Lower lobe of right lung (tissue), 2 donors: ENCODE results near the gene UBQLN1. TPM values are rescaled to one million over a fixed set of nuclear protein-coding genes. Genes with fewer than 3 reads are reported as not detected.

Experiments used
- ATAC-seq, 2 donors: fragments of 200-7000 bp; cut with Tn5 transposase; one replicate each; pipeline ENCODE4 v1.9.1; 2020 to 2022; ENCODE audit warnings: mild to moderate bottlenecking in 2 of 2, moderate library complexity in 2 of 2
- DNase-seq: peaks from one replicate; pipeline ENCODE4 v3.0.0-alpha.2; 2020
- H3K27ac ChIP-seq: fragments of 200-600 bp; one replicate; pipeline ENCODE4 v1.8.0; 2022
- H3K27me3 ChIP-seq: fragments of 200-600 bp; one replicate; pipeline ENCODE4 v1.8.0; 2022; ENCODE audit warnings: low read depth
- H3K36me3 ChIP-seq: fragments of 200-600 bp; one replicate; pipeline ENCODE4 v1.8.0; 2022; ENCODE audit warnings: mild to moderate bottlenecking
- H3K4me1 ChIP-seq: fragments of 200-600 bp; one replicate; pipeline ENCODE4 v1.8.0; 2022
- H3K4me3 ChIP-seq: fragments of 200-600 bp; one replicate; pipeline ENCODE4 v1.8.0; 2022; ENCODE audit warnings: mild to moderate bottlenecking
- H3K9me3 ChIP-seq: fragments of 200-600 bp; one replicate; pipeline ENCODE4 v1.8.0; 2022
- intact Hi-C: fragments of 100-400 bp; cut with DNase I; formaldehyde crosslinking; loops from one replicate; pipeline ENCODE4 v1.11.0; 2022
- total RNA-seq: library from RNA; stranded (reverse); fragmentation: NEBNext Ultra II Directional; extraction: Animal tissue kit (Norgen Biotek cat#: 25700); gene quantifications from one replicate; pipeline ENCODE4 v1.2.1, GENCODE V29; 2021
- TF ChIP-seq, protein P1 (sequence below): fragments of 200-600 bp; IDR thresholded peaks from one replicate; pipeline ENCODE4 v1.8.0; 2022; ENCODE audit warnings: antibody characterized with exemption, mild to moderate bottlenecking
- donor health status: DM: no; HTN: yes; CAD: no; lungs with severe emphysema.

Gene UBQLN1
- total RNA-seq, 1 donor from 2014 or later: 88.4 TPM

DNA sequence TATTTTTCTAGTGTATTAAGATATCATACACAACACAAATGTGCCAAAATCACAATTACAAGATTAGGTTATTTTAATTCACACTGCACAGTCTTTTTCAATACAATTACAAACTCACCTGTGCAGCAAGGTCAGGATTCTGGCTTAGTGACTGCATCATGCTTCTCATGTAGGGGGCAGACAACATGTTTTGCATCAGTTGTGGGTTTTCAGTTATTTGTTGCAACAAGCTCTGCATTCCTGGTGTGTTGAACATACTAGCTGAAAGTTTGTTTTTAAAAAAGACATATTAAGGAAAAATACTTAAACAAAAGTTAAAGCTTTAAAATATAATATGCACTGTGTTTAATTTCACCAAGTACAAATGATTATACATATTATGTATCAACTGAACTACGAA lies 38.7 kb downstream of the UBQLN1 start:
- TF ChIP-seq, protein P1, sequence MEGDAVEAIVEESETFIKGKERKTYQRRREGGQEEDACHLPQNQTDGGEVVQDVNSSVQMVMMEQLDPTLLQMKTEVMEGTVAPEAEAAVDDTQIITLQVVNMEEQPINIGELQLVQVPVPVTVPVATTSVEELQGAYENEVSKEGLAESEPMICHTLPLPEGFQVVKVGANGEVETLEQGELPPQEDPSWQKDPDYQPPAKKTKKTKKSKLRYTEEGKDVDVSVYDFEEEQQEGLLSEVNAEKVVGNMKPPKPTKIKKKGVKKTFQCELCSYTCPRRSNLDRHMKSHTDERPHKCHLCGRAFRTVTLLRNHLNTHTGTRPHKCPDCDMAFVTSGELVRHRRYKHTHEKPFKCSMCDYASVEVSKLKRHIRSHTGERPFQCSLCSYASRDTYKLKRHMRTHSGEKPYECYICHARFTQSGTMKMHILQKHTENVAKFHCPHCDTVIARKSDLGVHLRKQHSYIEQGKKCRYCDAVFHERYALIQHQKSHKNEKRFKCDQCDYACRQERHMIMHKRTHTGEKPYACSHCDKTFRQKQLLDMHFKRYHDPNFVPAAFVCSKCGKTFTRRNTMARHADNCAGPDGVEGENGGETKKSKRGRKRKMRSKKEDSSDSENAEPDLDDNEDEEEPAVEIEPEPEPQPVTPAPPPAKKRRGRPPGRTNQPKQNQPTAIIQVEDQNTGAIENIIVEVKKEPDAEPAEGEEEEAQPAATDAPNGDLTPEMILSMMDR: no peak
- intact Hi-C loops: no loop called here
- H3K27ac ChIP-seq: no peak overlapping the region
- no peak for DNase-seq
- ATAC-seq: no peak
- no peak overlapping the region for H3K4me3 ChIP-seq
- H3K9me3 ChIP-seq: no peaks in the 10 kb centered on the region
- H3K4me1 ChIP-seq: peaks cover 13% of the 10 kb centered on the region
- peaks cover 70% of the 10 kb centered on the region for H3K36me3 ChIP-seq
- H3K27me3 ChIP-seq: no peaks in the 10 kb centered on the region

DNA sequence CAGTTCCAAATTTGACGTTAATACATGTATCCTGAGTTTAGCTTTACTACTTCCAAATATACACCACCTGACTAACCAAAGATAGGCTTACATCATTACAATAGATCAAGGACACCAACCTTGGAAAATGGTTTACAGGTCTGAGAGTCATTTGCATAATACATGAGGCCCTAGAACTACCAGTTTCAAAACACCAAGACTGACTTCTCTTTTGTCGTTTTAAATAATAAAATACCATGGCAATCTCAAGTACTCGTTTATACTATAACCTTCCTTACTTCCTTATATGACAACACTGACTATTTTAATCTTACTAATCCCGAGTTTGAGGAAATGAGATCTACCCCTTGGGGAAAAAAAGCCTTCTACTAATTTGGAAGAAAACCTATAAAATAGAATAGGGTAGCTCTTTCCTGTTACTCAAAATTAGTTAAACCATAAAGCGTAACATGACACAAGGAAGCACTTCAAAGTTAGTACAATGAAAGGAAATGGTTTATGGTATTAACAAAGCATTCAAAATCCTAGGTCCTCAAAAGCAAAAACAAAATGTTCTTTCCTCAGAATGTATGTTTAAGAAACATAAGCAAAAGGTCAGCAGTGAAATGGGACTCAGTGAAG lies 42.1 kb downstream of the UBQLN1 start:
- H3K9me3 ChIP-seq: no peaks in the 10 kb centered on the region
- ATAC-seq: peak in 1 of 2 donors; percentile 48
- H3K36me3 ChIP-seq: peaks cover 71% of the 10 kb centered on the region
- H3K4me1 ChIP-seq: peaks cover 13% of the 10 kb centered on the region
- peak overlapping the region; percentile 34 for H3K27ac ChIP-seq
- H3K4me3 ChIP-seq: no peak overlapping the region
- TF ChIP-seq, protein P1: no peak
- intact Hi-C loops: no loop called here
- H3K27me3 ChIP-seq: no peaks in the 10 kb centered on the region
- DNase-seq: no peak

DNA sequence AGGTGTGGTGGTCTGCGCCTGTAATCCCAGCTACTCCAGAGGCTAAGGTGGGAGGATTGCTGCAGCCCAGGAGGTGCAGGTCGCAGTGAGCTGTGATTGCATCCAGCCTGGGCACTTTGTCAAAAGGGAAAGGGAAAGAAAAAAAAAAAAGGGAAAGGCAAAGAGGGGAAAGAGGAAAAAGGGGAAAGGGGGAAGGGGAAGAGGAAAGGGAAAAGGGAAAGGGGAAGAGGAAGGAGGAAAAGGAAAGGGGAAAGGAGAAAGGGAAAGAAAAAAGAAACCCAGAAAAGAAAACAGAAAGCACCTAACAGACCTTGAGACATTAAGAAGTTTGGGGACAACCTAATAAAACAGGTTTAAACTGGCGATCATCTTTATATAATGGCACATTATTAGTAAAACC lies 44.8 kb downstream of the UBQLN1 start:
- H3K4me3 ChIP-seq: no peak overlapping the region
- H3K36me3 ChIP-seq: peaks cover 80% of the 10 kb centered on the region
- H3K27ac ChIP-seq: no peak overlapping the region
- H3K4me1 ChIP-seq: peaks cover 13% of the 10 kb centered on the region
- DNase-seq: no peak
- H3K9me3 ChIP-seq: no peaks in the 10 kb centered on the region
- ATAC-seq: no peak
- no peaks in the 10 kb centered on the region for H3K27me3 ChIP-seq
- intact Hi-C loops: no loop called here
- TF ChIP-seq, protein P1: no peak

DNA sequence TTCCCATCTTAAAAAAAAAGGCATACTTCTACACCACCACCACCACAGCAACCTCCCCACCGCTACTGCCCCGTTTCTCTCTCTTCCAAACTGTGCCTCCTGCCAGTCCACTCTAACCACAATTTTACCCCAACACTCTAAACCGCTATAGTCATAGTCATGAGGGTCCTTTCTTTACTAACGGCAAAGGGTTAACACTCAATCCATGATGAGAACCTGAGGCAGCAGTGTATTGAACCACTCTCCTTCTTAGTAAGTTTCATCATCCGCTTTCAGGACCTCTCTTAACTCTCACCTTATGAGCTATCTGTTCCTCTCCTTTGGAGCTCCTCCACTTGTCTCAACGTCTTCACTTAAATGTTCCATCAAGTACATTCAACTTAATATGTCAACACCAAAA lies 50.8 kb downstream of the UBQLN1 start:
- intact Hi-C loops: no loop called here

DNA sequence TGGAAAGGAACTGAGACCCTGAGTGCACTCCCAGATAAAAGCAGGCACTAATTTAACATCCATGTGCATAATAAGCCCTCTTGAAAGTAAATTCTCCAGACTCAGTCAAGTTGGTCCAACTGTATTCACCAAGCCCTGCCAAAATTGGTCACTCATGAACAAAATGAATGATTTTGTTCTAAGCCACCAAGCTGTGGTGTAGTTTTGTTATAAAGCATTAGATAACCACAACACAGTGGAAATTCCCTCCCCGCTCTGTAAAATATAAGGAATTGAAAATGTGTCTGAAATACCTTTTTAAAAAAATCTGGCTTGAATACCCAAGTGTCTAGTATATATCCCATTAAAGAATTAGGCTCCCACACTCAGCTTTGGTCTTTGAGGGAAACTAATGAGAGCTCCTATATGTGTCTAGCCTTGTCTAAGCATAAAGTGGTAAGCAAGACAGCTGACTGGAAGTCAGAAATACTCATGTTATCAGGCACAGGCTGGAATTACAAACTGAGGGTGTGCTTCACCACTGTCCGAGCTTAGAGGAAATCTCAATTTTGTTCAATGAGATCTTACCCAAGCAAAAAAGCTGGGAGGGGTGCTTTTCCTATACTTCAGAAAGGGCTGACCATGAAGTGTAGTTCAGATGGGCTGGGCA lies 51.6 kb downstream of the UBQLN1 start:
- H3K27me3 ChIP-seq: no peaks in the 10 kb centered on the region
- no peaks in the 10 kb centered on the region for H3K4me1 ChIP-seq
- H3K4me3 ChIP-seq: no peak overlapping the region
- DNase-seq: no peak
- ATAC-seq: no peak
- TF ChIP-seq, protein P1: no peak
- no peak overlapping the region for H3K27ac ChIP-seq
- intact Hi-C loops: no loop called here
- no peaks in the 10 kb centered on the region for H3K9me3 ChIP-seq
- peaks cover 95% of the 10 kb centered on the region for H3K36me3 ChIP-seq

More for the DNA sequence above, 50.8 kb downstream of the UBQLN1 start:
- TF ChIP-seq, protein P1: no peak
- Histone ChIP-seq H3K27me3 (no peaks in the 10 kb centered on the region), H3K27ac (no peak overlapping the region), H3K36me3 (peaks cover 95% of the 10 kb centered on the region), H3K4me3 (no peak overlapping the region), H3K9me3 (no peaks in the 10 kb centered on the region), H3K4me1 (no peaks in the 10 kb centered on the region)
- no peak for DNase-seq
- ATAC-seq: no peak
